Measurements from ENCODE around the gene PARD3B.

DNA sequence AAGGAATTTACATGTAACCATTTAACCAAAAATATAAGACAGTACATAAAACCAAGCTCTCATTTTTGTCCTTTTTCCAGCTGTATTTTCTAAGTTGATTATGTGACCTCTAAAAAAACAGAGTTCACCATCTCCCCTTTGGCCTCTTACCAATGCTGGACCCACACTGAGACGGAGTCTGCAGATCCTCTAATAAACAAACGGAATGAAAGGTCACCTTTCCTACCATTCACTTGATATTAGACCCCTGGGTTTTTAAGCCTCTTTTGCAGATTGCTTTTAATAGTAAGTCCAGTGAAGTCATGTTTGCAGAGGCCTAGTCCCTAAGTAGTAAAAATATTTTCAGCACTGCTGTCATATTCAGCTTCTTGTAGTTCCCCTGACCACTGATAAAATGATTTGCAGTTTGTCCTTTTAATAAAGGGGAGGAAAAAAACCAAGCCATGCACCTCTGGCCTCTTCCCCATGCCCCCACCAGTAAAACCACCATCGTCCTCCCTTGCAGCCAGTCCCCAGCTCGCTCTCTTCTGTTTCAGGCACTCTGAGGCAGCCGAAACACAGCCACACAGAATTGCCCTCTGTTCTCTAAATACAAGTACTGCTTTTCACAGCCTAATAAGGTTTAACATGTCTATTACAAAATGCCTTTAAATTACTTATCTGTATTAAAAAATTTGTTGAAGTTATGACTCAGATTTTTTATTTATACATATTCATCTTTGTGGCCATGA lies 427.5 kb downstream of the PARD3B start:
- TF ChIP-seq, protein P1, sequence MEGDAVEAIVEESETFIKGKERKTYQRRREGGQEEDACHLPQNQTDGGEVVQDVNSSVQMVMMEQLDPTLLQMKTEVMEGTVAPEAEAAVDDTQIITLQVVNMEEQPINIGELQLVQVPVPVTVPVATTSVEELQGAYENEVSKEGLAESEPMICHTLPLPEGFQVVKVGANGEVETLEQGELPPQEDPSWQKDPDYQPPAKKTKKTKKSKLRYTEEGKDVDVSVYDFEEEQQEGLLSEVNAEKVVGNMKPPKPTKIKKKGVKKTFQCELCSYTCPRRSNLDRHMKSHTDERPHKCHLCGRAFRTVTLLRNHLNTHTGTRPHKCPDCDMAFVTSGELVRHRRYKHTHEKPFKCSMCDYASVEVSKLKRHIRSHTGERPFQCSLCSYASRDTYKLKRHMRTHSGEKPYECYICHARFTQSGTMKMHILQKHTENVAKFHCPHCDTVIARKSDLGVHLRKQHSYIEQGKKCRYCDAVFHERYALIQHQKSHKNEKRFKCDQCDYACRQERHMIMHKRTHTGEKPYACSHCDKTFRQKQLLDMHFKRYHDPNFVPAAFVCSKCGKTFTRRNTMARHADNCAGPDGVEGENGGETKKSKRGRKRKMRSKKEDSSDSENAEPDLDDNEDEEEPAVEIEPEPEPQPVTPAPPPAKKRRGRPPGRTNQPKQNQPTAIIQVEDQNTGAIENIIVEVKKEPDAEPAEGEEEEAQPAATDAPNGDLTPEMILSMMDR (conservative IDR thresholded peaks at IDR 0.05) = no peak
- no peak for TF ChIP-seq EZH2 (IDR thresholded peaks at IDR 0.05; ENCODE audit: low read depth)

All from PC-9 (cell line).